Right atrium auricular region (tissue), 2 donors: ENCODE measurements around the gene IGF1. TPM values are rescaled to one million over a fixed set of nuclear protein-coding genes. Genes with fewer than 3 reads are reported as not detected.

Experiments
- DNase-seq: peaks from one replicate; pipeline ENCODE4 v3.0.0-alpha.2; 2019; ENCODE audit warnings: low spot score
- H3K27ac ChIP-seq, 2 donors: fragments of 200-600 bp; sonication (generic); 1 replicate in 1 of 2; 2 replicates in 1 of 2; pipeline ENCODE4 v1.5.1; 2016 to 2019
- H3K27me3 ChIP-seq, 2 donors: fragments of 200-600 bp; sonication (generic); one replicate each; pipeline versions ENCODE4 v1.5.1 to v1.6.0; 2017 to 2019
- H3K36me3 ChIP-seq: fragments of 200-600 bp; sonication (generic); one replicate; pipeline ENCODE4 v1.5.1; 2016
- H3K4me1 ChIP-seq, 2 donors: fragments of 200-600 bp; sonication (generic); one replicate each; pipeline versions ENCODE4 v1.5.1 to v1.6.0; 2017 to 2019
- H3K4me3 ChIP-seq, 2 donors: fragments of 200-600 bp; sonication (generic); 1 replicate in 1 of 2; 2 replicates in 1 of 2; pipeline ENCODE4 v1.5.1; 2017 to 2019; ENCODE audit warnings: mild to moderate bottlenecking in 1 of 2, moderate library complexity in 1 of 2
- H3K9me3 ChIP-seq, 2 donors: fragments of 200-600 bp; sonication (generic); one replicate each; pipeline ENCODE4 v1.5.1; 2019
- CTCF ChIP-seq, 2 donors: fragments of 200-600 bp; sonication (generic); IDR thresholded peaks; one replicate each; pipeline ENCODE4 v1.5.1; 2019; ENCODE audit warnings: antibody characterized with exemption in 2 of 2
- total RNA-seq, 2 donors: library from RNA; depleted of rRNA; stranded (reverse); fragments of >200 nt; gene quantifications; one replicate each; pipeline ENCODE4 v1.1.0, GENCODE V29; 2016

Gene IGF1
- total RNA-seq, 2 donors from 2014 or later: 11.4 to 26.1 TPM

GRCh38 chr12:102496591-102496990 is 16.2 kb upstream of the IGF1 start:
- TF ChIP-seq CTCF (IDR thresholded peaks at IDR 0.05): no peak
- H3K4me3 ChIP-seq: no peak overlapping the region
- H3K4me1 ChIP-seq: no peaks in the 10 kb centered on the region
- H3K27ac ChIP-seq: no peak overlapping the region
- no peaks in the 10 kb centered on the region for H3K27me3 ChIP-seq
- no peaks in the 10 kb centered on the region for H3K36me3 ChIP-seq
- no peak for DNase-seq
- H3K9me3 ChIP-seq: peaks cover 0 to 6% of the 10 kb centered on the region in 2 donors

GRCh38 chr12:102487226-102487625 is 6.9 kb upstream of the IGF1 start:
- no peaks in the 10 kb centered on the region for H3K27me3 ChIP-seq
- no peak for DNase-seq

GRCh38 chr12:102486153-102486552 is 5.8 kb upstream of the IGF1 start:
- Histone ChIP-seq H3K4me3 (no peak overlapping the region), H3K27ac (no peak overlapping the region), H3K9me3 (no peaks in the 10 kb centered on the region), H3K27me3 (no peaks in the 10 kb centered on the region), H3K36me3 (no peaks in the 10 kb centered on the region), H3K4me1 (peaks cover 0 to 8% of the 10 kb centered on the region in 2 donors)
- no peak for TF ChIP-seq CTCF (IDR thresholded peaks at IDR 0.05)
- no peak for DNase-seq

More at GRCh38 chr12:102487226-102487625, 6.9 kb upstream of the IGF1 start:
- Histone ChIP-seq H3K4me1 (peaks cover 0 to 6% of the 10 kb centered on the region in 2 donors), H3K4me3 (no peak overlapping the region), H3K9me3 (no peaks in the 10 kb centered on the region), H3K27ac (no peak overlapping the region), H3K36me3 (no peaks in the 10 kb centered on the region)
- TF ChIP-seq CTCF (IDR thresholded peaks at IDR 0.05): no peak

GRCh38 chr12:102484428-102484958 is 4.1 kb upstream of the IGF1 start:
- H3K36me3 ChIP-seq: no peaks in the 10 kb centered on the region
- peak overlapping the region in 1 of 2 donors; percentile 12 for H3K4me3 ChIP-seq
- peak; percentile 84 for DNase-seq
- peaks cover 0 to 24% of the 10 kb centered on the region in 2 donors for H3K4me1 ChIP-seq
- H3K9me3 ChIP-seq: no peaks in the 10 kb centered on the region
- peak overlapping the region; percentile 36 to 54 for H3K27ac ChIP-seq
- H3K27me3 ChIP-seq: no peaks in the 10 kb centered on the region
- TF ChIP-seq CTCF (IDR thresholded peaks at IDR 0.05): peak; percentile 82 to 95

GRCh38 chr12:102484017-102484416 is 3.7 kb upstream of the IGF1 start:
- no peaks in the 10 kb centered on the region for H3K27me3 ChIP-seq
- H3K27ac ChIP-seq: peak overlapping the region; percentile 36 to 54
- TF ChIP-seq CTCF (IDR thresholded peaks at IDR 0.05): no peak
- no peaks in the 10 kb centered on the region for H3K36me3 ChIP-seq
- DNase-seq: no peak
- peaks cover 0 to 27% of the 10 kb centered on the region in 2 donors for H3K4me1 ChIP-seq
- H3K9me3 ChIP-seq: no peaks in the 10 kb centered on the region
- H3K4me3 ChIP-seq: peak overlapping the region in 1 of 2 donors; percentile 12

- TF ChIP-seq CTCF (IDR thresholded peaks at IDR 0.05): no peak
- no peaks in the 10 kb centered on the region for H3K9me3 ChIP-seq
- DNase-seq: no peak
- no peaks in the 10 kb centered on the region for H3K36me3 ChIP-seq
- peaks cover 0 to 32% of the 10 kb centered on the region in 2 donors for H3K4me1 ChIP-seq
- peak overlapping the region in 1 of 2 donors; percentile 54 for H3K27ac ChIP-seq
- H3K27me3 ChIP-seq: no peaks in the 10 kb centered on the region
- no peak overlapping the region for H3K4me3 ChIP-seq
Observed at GRCh38 chr12:102483466-102483865, 3.1 kb upstream of the IGF1 start.
